ENCODE results near the gene RTL10. TPM values are rescaled to one million over a fixed set of nuclear protein-coding genes. Genes with fewer than 3 reads are reported as not detected.

RTL10 gene
- total RNA-seq, 2 donors from 2014 or later = 7.6 to 8.6 TPM

DNA sequence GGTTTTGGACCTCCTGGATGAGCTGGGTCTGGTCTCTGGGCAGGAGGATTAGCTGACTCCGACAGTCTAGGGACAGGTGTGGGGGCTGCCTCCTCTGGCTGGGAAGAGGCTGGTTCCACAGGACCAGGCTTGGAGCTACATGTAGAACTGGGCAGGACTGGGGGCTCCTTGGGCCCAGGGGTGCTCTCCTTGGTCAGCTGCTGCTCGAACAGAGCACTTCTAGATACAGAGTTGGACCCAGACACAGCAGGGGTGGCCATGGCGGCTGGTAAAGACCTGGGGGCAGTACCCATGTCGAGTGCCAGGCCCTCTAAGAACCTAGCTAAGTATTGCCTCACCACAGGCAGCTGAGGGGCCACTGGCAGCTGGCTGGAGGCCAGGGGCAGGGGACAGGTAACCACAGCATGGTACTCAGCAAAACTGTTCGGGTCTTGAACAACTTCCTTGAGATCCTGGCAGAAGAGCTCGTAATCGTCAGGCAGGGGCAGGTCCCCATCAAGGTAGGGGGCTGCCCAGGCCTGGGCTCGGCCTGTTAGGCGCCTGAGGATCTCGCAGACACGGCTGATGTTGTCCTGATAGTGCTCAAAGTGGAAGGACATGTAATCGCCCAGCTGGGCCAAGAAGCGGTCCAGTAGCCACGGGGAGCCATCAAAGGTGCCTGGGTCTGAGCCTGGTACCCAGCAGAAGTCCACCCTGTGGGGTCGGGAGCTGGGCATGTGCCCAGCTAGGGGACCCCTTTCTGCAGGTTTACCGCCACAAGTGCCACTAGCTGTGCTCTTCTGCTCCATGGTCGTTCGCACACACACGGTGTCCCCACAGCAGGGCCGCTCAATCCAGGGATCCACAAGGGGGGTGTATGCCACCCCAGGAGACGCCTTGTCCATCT is 3.1 kb downstream of the RTL10 start:
- no peak for DNase-seq (ENCODE audit: low spot score)
- intact Hi-C loops (cut with DNase I) = no loop called here

DNA sequence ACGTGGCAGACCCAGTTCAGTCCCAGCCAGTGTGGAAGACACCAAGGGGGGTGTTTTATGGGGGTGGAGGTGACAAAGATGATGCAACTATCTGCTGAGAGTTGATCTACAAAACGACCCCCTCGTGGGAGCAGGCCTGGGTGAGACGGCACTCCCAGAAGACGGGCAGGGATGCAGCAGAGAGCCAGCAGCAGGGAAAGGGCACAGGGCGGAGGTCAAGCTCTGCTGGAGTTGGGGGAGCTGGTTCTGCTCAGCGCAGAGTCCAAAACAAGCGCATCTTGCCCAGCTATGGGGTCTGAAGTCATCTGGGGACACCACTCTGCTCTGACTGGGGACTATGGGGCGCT is 3.9 kb downstream of the RTL10 start:
- intact Hi-C loops (cut with DNase I) = no loop called here
- DNase-seq (ENCODE audit: low spot score) = no peak

DNA sequence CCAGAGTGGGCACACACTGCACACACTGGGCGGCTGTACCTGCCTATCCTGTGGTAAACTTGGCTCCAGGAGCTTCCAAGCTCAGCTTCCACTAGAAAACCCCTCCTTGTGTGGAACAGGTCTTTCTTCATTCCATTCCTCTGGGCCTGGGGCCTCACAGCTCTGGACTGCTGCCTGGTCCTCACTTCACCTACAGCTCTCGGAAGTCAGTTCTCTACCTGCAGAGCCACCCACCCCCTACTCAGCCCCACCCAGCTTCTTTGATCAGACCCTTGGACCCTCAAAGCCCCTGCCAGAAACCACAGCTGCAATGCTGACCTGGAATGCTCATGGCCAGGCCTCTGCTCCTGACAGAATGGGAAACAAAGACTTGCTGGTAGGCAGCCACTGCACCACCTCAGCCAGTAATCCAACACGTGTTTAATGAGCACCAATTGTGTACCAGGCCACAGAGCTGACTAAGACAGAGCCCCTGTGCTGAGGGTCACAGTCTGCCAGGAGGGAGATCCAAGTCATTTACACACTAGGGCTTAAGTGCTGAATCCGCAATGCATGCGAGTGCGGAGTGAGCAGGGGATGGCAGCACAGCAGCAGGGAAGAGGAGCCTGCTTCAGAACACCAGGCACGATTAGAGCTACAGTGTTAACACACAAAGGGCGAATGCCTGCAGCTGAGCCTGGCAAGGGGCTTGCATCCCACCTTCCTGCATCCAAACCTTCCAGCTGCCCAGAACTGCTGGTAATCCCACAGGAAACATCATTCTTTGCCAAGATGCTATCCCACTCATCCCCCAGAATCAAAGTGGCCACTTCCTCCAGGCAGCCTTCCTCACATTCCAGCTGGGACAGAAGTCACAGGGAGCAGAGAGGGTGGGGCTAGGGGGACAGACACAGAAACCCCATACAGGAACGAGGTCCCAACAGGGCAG is 4.6 kb downstream of the RTL10 start:
- no peak for DNase-seq (ENCODE audit: low spot score)
- intact Hi-C loops (cut with DNase I) = no loop called here

DNA sequence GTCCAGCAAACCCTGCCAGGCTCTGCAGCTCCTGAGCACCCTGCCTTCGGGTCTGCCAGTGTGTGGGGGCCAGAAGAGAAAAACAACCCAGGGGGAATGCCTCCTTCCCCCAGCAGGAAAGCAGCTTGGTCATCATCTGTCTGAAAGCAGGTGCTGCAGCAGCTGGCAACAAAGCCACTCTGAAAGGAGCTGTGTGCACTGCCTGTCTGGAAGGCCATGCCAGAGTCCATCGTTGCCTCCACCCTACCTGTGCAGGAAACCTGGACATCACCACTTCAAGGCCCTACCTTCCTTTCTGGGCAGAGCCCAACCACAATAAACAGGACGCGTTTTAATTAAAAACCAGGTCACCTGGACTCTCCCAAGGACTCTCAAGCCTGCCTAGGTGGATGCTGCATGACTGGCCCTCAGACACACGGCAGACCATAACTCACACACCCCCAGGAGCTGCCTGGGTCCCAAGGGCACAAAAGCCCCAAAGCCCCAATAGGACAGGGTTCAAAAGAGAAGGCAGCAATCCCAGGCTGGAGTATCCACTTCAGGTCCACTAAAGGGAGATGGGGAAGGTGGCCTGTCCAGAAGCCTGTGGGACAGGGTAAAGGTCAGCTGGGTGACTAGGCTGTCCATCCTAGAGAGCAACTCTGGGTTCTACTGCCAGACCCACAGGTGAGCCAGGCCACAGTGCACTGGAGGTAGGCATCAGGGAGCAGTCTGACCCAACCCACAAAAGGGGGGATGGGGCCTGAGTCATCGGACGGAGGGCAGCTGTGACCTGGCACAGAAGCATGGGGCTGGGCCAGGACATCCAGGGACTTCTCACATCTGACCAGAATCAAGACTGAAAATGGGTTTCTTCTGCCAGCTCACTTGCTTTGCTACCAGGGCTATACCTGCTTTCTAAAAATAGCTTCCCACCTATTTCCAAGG is 6.1 kb downstream of the RTL10 start:
- no peak for DNase-seq (ENCODE audit: low spot score)
- intact Hi-C loops (cut with DNase I) = no loop called here

DNA sequence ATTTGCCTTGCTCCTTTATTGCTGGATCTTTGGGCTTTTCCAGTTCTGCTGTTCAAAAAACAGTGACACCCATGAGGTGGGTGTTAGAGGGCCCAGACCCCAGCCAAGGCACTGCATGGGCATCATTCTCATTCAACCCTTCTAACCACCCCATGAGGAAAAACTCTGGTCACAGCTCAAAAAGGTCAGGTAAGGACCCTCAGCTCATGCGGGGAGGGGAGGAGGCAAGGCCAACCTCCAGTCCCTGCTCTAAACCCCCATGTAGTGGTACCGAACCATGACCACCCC is 7.4 kb downstream of the RTL10 start:
- no peak for DNase-seq (ENCODE audit: low spot score)
- intact Hi-C loops (cut with DNase I) = no loop called here

DNA sequence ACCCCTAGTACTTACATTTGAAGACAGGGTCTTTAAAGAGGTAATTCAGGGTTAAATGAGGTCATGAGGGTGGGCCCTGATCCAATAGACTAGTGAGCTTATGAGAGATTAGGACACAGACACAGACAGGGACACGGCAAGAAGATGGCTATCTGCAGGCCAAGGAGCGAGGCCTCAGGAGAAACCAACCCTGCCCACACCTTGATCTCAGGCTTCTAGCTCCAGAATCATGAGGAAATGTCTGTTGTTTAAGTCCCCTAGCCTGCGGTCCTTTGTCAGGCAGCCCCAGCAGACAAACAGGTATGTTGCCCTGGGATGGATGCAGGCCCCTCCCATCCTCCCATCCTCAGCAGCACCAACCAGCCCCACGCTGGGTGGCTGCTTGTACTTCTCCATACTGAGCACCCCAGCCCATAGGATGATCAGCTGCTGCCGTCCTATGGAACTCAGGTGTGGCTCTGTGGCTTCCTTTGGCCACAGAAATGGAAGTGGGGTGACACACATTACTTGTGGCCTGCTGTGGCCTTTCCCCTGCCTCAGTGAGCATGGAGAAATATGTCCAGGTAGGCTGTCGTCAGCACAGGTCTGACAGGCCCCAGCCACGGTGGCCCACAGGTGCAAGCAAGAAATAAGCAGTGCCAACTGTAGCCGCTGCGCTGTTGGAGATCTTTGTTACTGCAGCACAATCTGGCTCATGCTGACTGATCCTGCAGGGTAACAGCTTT is 7.9 kb downstream of the RTL10 start:
- intact Hi-C loops (cut with DNase I) = no loop called here
- DNase-seq (ENCODE audit: low spot score) = no peak

DNA sequence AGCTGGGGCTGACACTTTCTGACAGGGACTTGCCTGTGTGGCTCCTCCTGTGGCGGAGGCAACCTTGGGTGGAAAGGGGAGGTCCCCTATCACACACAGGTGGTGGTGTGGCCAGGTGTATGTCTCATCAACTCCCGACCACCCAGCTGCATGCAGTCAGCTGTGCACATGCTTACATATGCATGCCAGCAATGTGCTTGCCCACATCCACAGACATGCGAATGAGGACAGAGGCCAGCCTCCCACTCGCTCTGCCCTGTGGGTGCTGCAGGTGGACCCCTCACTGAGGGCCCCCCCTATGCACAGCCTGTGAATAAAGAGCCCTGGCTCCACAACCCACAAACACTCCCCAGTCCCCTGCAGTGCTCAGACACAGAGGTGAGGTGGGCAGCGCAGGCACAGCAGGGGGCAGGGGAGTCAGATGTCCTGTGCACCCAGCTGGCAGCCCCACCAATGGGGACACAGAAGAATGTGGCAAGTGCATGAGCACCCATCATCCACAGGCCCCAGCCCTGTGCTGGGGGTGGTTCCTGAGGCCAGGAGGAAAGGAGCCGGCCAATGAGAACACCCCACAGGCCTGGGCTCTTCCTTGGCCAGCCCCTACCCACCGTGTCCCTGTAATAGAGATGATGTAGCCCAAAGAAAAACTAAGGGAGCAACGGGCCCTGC is 9.5 kb downstream of the RTL10 start:
- DNase-seq (ENCODE audit: low spot score) = no peak
- intact Hi-C loops (cut with DNase I) = no loop called here

DNA sequence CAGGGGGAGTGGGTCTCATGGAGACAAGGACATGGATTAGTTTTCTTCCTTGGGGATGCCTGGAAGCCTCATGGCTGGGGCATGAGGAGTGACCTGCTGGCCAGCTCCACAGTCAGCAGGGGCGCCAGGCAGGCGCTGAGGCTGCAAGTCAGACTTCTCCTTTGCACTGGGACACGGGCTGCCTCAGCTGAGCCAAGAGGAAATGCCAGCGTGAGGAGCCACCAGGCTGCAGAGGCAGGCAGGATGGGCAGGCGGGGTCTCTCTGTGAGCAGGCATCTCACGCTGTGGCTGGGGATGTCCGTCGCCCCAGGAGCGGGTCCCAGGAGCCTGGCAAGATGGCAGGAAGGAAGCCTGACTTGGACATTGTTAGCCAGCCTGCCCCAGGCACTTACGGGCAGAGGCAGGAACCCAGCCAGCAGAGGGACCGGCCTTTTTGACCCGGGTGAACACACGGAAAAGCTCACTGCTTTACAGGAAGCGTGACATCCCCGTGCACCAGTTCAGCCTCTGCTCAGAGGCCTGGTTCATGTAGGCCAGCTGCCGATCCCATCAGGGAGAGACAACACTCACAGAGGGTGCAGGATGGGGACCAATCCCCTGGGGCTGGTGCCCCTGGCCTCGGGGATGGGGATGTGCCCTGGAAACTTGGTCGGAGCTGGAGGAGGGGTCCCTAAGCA is 10.2 kb downstream of the RTL10 start:
- DNase-seq (ENCODE audit: low spot score) = peak; percentile 91
- intact Hi-C loops (cut with DNase I) = no loop called here

DNA sequence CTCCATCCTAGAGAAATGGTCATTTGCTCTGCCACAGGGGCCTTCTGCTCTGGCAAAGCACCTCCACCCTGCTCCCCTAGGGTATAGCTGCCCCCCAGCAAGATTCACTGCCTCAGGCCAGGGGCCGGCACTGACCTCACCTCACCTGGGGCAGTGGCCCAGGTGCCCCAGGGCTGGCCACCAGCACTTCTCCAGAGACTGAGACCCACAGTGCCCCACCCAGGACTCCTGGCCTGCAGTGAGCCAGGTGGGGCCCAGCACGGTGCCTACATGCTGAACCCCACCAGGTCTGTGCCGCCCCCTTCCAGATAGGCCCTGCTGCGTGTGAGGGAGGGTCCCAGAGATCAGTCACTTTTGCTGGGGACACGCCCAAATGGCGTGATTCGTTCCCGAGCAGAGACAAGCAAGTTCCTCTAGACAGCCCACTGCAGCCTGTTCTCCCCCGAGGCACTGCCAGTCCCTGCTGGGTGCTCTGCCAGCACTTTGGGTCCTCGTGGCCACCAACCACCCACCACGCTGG is 10.8 kb downstream of the RTL10 start:
- intact Hi-C loops (cut with DNase I) = no loop called here
- DNase-seq (ENCODE audit: low spot score) = no peak

DNA sequence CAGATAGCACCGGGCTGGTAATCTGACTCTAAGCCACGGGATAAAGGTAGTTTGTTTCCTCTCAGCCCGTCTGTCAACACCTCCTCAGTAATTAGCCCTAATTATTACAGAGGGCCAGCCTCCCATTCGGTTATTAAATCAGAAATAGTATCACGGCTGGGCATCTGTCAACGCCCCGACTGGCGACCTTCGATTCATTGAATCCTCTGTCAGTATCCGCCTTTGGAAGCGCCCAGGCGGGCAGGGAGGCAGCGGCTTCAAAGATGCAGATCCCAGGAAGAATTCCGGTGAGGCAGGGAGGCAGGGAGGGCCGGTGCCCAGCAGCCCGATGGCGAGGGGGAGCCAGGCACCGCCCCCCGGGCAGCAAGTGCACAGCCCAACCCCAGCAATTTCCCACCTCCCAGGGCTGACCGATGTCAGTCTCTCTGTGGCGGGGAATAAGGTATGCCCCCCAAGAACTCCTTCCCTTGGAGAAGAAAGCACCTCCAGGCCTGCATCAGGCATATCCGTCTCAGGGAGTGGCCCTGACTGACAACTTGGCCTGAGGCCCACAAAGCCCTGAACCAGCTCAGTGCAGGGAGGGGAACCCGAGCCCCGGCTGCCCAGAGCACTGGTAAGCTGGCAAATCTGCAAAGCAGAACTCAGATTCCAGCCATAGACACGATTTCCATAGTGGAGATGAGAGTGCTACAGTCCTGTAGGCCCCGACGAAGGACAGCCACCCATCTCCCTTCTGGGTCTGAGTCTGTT is 11.4 kb downstream of the RTL10 start:
- no peak for DNase-seq (ENCODE audit: low spot score)
- intact Hi-C loops (cut with DNase I) = no loop called here

DNA sequence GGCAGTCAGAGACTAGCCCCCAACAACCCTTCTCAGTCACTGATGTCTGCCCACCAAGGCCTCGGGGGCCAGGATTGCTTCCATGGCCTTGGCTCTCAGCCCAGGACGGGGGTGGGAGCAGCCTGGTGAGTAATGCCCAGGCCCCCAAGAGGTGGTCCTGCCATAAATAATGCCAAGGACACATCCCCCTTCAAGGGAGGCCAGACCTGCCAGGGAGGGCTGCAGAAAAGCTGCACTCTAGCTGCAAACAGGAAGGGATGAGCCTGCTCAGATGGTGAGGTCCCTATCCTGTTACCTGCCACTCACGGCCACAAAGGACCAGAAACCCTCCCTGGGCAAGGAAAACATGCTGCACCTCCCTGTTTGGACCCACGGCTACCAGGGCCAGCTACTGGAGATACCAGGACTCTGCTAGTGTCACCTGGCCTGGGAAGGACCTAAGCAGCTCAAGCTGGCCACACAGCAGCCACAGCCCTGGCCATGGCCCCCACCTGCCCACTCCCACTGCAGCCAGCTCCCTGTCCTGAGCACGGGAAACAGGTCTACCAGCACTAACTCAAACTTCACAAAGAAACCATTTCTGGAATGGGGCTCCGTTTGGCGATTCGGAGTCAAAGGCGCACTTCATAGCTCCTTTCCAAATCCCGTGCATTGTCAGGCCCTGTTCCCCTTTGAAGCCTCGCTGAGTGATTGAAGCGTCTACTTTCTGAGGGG is 12.1 kb downstream of the RTL10 start:
- intact Hi-C loops (cut with DNase I) = no loop called here
- no peak for DNase-seq (ENCODE audit: low spot score)

DNA sequence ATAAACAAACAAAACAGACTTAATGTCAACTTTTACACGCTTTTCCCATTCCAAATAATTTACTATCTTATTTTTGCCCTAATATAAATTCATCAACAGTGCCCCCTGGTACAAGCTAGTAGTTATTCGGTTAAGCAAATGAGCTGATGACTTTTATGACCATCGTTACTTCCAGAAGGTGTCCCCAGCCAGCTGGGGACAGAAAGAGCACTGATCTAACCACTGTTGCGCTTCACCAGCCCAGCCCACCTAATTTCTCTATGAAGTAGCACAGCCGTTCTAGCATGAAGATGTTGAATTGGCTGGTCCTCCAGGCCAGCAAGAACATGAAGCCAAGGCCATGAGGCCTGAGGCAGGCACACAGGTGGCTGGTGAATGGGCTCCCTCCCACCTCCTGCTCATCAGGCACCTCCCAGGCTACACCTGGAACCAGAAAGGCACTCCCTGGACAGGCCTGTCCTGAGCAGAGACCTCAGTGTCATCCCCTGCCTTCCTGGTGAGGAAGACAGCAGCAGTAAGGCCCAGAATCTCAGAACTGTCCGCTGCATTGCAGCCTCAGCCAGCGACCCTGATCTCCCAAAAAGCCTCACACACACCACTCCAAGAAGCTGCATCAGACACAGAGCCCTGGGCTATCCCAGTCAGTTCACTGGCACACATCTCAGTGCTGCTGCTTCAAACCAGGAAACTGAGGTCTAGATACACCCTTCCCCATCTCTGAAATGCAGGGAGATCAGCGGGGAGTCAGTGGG is 12.9 kb downstream of the RTL10 start:
- intact Hi-C loops (cut with DNase I) = no loop called here
- DNase-seq (ENCODE audit: low spot score) = no peak

DNA sequence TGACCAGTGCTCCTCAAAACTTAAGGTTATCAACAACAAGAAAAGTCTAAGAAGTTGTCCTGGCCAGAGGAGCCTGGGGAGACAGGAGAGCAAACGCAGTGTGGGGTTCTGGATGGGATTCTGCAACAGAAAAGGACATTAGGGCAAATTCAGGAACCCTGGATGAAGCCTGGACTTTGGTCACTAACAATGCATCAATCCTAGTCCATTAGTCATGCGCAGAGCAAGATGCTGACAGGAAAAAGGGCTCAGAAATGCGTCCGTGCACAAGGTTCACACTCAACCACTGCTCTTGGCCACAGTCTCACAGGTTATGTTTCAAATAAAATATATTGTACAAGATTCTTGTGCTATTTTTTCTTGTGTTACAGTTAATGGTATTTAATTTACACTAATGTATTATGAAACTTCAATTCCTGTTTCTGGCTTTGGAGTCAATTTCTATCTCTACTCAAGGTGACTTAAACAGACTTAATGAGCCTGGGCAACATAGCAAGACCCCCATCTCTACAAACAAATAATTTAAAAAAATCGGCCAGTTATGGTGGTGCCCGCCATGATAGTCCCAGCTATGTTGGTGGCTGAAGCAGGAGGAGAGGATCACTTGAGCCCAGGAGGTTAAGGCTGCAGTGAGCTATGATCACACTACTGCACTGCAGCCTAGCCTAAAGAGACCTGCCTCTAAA is 13.6 kb downstream of the RTL10 start:
- DNase-seq (ENCODE audit: low spot score) = no peak
- intact Hi-C loops (cut with DNase I) = no loop called here

DNA sequence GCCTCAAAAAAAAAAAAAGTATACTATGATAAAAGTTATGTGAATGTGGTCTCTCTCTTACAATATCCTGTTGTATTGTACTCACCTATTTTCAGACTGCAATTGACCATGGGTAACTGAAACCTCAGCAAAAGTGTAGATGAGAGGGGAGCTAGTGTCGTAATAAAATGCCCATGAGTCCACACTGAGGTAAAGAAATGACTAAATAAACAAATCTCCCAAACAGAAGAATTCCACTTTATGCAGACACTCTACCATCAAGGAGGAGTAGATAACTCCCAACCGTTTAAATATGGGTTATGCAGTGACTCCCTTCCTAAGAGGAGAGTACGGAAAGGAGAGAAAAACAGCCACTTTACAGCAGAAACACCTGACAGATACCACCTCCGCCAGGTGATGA is 14.6 kb downstream of the RTL10 start:
- no peak for DNase-seq (ENCODE audit: low spot score)
- intact Hi-C loops (cut with DNase I) = no loop called here

DNA sequence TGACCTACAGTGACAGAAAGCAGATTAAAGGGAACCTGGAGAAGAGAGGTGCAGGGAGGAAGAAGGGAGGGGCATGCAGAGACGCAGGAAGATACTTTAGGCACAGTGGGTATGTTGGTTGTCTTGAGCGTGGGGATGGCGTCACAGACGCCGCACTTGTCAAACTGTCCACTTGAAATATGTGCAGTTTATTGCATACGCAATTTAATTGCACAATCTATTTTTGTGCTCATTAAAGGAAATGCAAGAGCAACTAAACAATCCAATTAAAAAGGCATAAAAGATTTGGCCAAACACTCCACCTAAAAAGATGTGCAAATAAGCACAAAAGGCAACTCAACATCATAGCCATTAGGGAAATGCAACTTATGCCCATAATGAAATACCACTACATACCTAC is 16.8 kb downstream of the RTL10 start:
- intact Hi-C loops (cut with DNase I) = no loop called here

More for the DNA sequence above, 16.8 kb downstream of the RTL10 start:
- DNase-seq (ENCODE audit: low spot score) = no peak
